ENCODE measurements around the gene PABPC3.

PABPC3 gene

GRCh38 chr13:25111585-25111956, 15.6 kb downstream of the PABPC3 start:
- DNase-seq (ENCODE audit: low spot score), result no peak

GRCh38 chr13:25112695-25113255, 16.8 kb downstream of the PABPC3 start:
- no peak for DNase-seq (ENCODE audit: low spot score)

GRCh38 chr13:25114220-25114619, 18.3 kb downstream of the PABPC3 start:
- DNase-seq (ENCODE audit: low spot score), result peak; percentile 50

- DNase-seq (ENCODE audit: low spot score), result no peak
These were observed 20.1 kb downstream of the PABPC3 start for GRCh38 chr13:25116044-25116443.

GRCh38 chr13:25117312-25117711, 21.4 kb downstream of the PABPC3 start:
- DNase-seq (ENCODE audit: low spot score), result no peak

GRCh38 chr13:25118378-25118905, 22.5 kb downstream of the PABPC3 start:
- DNase-seq (ENCODE audit: low spot score), result no peak

GRCh38 chr13:25130944-25131343, 35.0 kb downstream of the PABPC3 start:
- DNase-seq (ENCODE audit: low spot score), result no peak

GRCh38 chr13:25131881-25132420, 36.0 kb downstream of the PABPC3 start:
- no peak for DNase-seq (ENCODE audit: low spot score)

- DNase-seq (ENCODE audit: low spot score), result no peak
These were observed 36.9 kb downstream of the PABPC3 start for GRCh38 chr13:25132751-25133390.

- DNase-seq (ENCODE audit: low spot score), result no peak
These were observed 40.0 kb downstream of the PABPC3 start for GRCh38 chr13:25135896-25136295.

- DNase-seq (ENCODE audit: low spot score), result no peak
These were observed 41.2 kb downstream of the PABPC3 start for GRCh38 chr13:25136880-25137787.

GRCh38 chr13:25137788-25138115, 41.8 kb downstream of the PABPC3 start:
- DNase-seq (ENCODE audit: low spot score), result no peak

- no peak for DNase-seq (ENCODE audit: low spot score)
These were observed 45.1 kb downstream of the PABPC3 start for GRCh38 chr13:25141042-25141441.

- no peak for DNase-seq (ENCODE audit: low spot score)
These were observed 47.8 kb downstream of the PABPC3 start for GRCh38 chr13:25143706-25144105.

- no peak for DNase-seq (ENCODE audit: low spot score)
These were observed 51.9 kb downstream of the PABPC3 start for GRCh38 chr13:25147638-25148401.

- DNase-seq (ENCODE audit: low spot score), result no peak
These were observed 52.5 kb downstream of the PABPC3 start for GRCh38 chr13:25148402-25148771.

All from CD4-positive, alpha-beta T cell treated with Interleukin-15 for 4 hours (primary cell).